ENCODE data around the gene PATJ.
A peak's percentile ranks its signal among the peaks of the same experiment; 100 is the strongest.

Gene PATJ

GRCh38 chr1:61819421-61819820 is 77.1 kb downstream of the PATJ start:
- Histone ChIP-seq H2AFZ (ENCODE audit: low read length) (no peak overlapping the region), H3K9me2 (replicated peaks; ENCODE audit: low read depth, low read length) (no peaks in the 10 kb centered on the region), H3K4me1 (ENCODE audit: insufficient read depth, low read length, poor library complexity, severe bottlenecking) (no peaks in the 10 kb centered on the region), H3K27me3 (ENCODE audit: insufficient read depth, low read length, poor library complexity, severe bottlenecking) (no peaks in the 10 kb centered on the region), H3K9me3 (ENCODE audit: insufficient read depth, low read depth, low read length) (no peaks in the 10 kb centered on the region), H3F3A (ENCODE audit: low read depth) (no peaks in the 10 kb centered on the region), H3K79me2 (ENCODE audit: insufficient read depth, low read length) (no peaks in the 10 kb centered on the region), H3K36me3 (ENCODE audit: insufficient read depth, low read length) (no peaks in the 10 kb centered on the region), H3K4me3 (ENCODE audit: low read length, poor library complexity, severe bottlenecking) (no peak overlapping the region), H3K4me2 (ENCODE audit: low read depth, low read length, poor library complexity, severe bottlenecking) (no peak overlapping the region), H3K9ac (ENCODE audit: low read depth, low read length, poor library complexity, severe bottlenecking) (no peak overlapping the region), H4K20me1 (ENCODE audit: insufficient read depth, low read length, poor library complexity, severe bottlenecking) (no peaks in the 10 kb centered on the region)
- TF ChIP-seq CTCF (conservative IDR thresholded peaks at IDR 0.05; ENCODE audit: low read length) (no peak), EZH2phosphoT487 (IDR thresholded peaks at IDR 0.05; ENCODE audit: borderline replicate concordance) (no peak)

GRCh38 chr1:61825393-61825792 is 83.1 kb downstream of the PATJ start:
- Histone ChIP-seq H3K4me2 (ENCODE audit: low read depth, low read length, poor library complexity, severe bottlenecking) (no peak overlapping the region), H4K20me1 (ENCODE audit: insufficient read depth, low read length, poor library complexity, severe bottlenecking) (no peaks in the 10 kb centered on the region), H3K4me3 (ENCODE audit: low read length, poor library complexity, severe bottlenecking) (no peak overlapping the region), H3K9ac (ENCODE audit: low read depth, low read length, poor library complexity, severe bottlenecking) (no peak overlapping the region), H3K36me3 (ENCODE audit: insufficient read depth, low read length) (no peaks in the 10 kb centered on the region), H3K4me1 (ENCODE audit: insufficient read depth, low read length, poor library complexity, severe bottlenecking) (no peaks in the 10 kb centered on the region), H3K27me3 (ENCODE audit: insufficient read depth, low read length, poor library complexity, severe bottlenecking) (no peaks in the 10 kb centered on the region), H3K79me2 (ENCODE audit: insufficient read depth, low read length) (no peaks in the 10 kb centered on the region), H3K9me3 (ENCODE audit: insufficient read depth, low read depth, low read length) (no peaks in the 10 kb centered on the region), H3K9me2 (replicated peaks; ENCODE audit: low read depth, low read length) (no peaks in the 10 kb centered on the region), H3F3A (ENCODE audit: low read depth) (no peaks in the 10 kb centered on the region), H2AFZ (ENCODE audit: low read length) (no peak overlapping the region)
- TF ChIP-seq CTCF (conservative IDR thresholded peaks at IDR 0.05; ENCODE audit: low read length), result no peak
- TF ChIP-seq EZH2phosphoT487 (IDR thresholded peaks at IDR 0.05; ENCODE audit: borderline replicate concordance), result no peak

GRCh38 chr1:61828805-61829204 is 86.5 kb downstream of the PATJ start:
- H3K9me3 ChIP-seq (ENCODE audit: insufficient read depth, low read depth, low read length), result no peaks in the 10 kb centered on the region
- no peaks in the 10 kb centered on the region for H3K9me2 ChIP-seq (replicated peaks; ENCODE audit: low read depth, low read length)
- no peaks in the 10 kb centered on the region for H3K79me2 ChIP-seq (ENCODE audit: insufficient read depth, low read length)
- no peaks in the 10 kb centered on the region for H3K4me1 ChIP-seq (ENCODE audit: insufficient read depth, low read length, poor library complexity, severe bottlenecking)
- no peaks in the 10 kb centered on the region for H4K20me1 ChIP-seq (ENCODE audit: insufficient read depth, low read length, poor library complexity, severe bottlenecking)
- no peak overlapping the region for H3K9ac ChIP-seq (ENCODE audit: low read depth, low read length, poor library complexity, severe bottlenecking)
- no peak overlapping the region for H3K4me3 ChIP-seq (ENCODE audit: low read length, poor library complexity, severe bottlenecking)
- H3F3A ChIP-seq (ENCODE audit: low read depth), result no peaks in the 10 kb centered on the region
- H3K27me3 ChIP-seq (ENCODE audit: insufficient read depth, low read length, poor library complexity, severe bottlenecking), result no peaks in the 10 kb centered on the region
- TF ChIP-seq EZH2phosphoT487 (IDR thresholded peaks at IDR 0.05; ENCODE audit: borderline replicate concordance) (no peak), CTCF (conservative IDR thresholded peaks at IDR 0.05; ENCODE audit: low read length) (no peak)
- H2AFZ ChIP-seq (ENCODE audit: low read length), result 0 out of 2 replicates have a peak overlapping the region, but pooled peaks have one; percentile 7
- no peaks in the 10 kb centered on the region for H3K36me3 ChIP-seq (ENCODE audit: insufficient read depth, low read length)
- H3K4me2 ChIP-seq (ENCODE audit: low read depth, low read length, poor library complexity, severe bottlenecking), result no peak overlapping the region

All from Loucy (cell line).